ENCODE results near the gene DEFB124.

Gene DEFB124

GRCh38 chr20:31415653-31416052, 59.3 kb downstream of the DEFB124 start:
- no peak for DNase-seq
